ENCODE results near the gene KIAA1671. TPM values are rescaled to one million over a fixed set of nuclear protein-coding genes. Genes with fewer than 3 reads are reported as not detected.

Gene KIAA1671
- total and polyA plus RNA-seq, 10 donors = 0.72 to 11.9 (median 8.2) TPM

DNA sequence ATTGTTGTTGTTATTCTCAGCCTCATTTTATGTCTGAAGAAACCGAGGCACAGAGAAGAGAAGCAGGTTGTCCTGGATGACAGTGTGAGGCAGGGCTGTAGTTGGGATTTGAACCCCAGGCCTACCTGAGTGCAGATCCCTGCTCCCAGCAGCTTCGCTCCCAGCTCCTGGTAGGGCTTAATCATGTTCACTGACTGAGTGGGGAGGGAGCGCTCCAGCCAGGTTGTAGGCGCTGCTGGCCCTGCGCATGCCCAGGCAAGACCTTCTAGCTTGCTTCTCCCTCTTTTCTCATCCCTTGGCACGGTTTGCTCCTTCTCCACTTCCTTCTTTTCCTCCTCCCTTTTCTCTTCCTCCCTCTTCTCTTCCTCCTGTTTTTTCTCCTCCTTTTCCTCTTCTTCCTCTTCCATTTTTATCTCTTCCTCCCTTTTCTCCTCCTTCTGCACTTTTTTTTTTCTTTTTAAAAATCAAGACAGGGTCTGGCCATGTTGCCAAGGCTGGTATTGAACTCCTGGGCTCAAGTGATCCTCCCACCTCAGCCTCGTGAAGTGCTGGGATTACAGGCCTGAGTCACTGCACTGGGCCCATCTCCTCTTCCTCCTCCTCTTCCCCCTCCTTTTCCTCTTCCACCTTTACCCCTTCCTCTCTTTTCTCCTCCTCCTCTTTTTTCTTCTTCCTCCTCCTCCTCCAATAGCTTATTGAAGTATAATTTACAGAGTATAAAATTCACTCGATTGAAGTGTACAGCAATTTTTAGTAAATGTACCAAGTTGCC lies 109.3 kb downstream of the KIAA1671 start:
- Histone ChIP-seq H3K27ac (peak overlapping the region in 2 of 8 donors; percentile 33 to 67), H3K4me1 (peaks cover 0 to 37% (median 17%) of the 10 kb centered on the region in 6 donors), H3K4me3 (no peak overlapping the region), H3K27me3 (replicated peaks in 1 of 7) (no peaks in the 10 kb centered on the region), H3K36me3 (no peaks in the 10 kb centered on the region), H3K9me3 (no peaks in the 10 kb centered on the region)
- WGBS, 5 donors = 68 to 75% (median 70%) methylated on average over 8 of the region's 8 CpGs
- intact Hi-C loops (cut with DNase I; ENCODE audit: low total_unique reads) = no loop called here
- TF ChIP-seq POLR2A (IDR thresholded peaks at IDR 0.05) (no peak), POLR2AphosphoS5 (IDR thresholded peaks at IDR 0.05) (no peak)
- TF ChIP-seq, protein P1, sequence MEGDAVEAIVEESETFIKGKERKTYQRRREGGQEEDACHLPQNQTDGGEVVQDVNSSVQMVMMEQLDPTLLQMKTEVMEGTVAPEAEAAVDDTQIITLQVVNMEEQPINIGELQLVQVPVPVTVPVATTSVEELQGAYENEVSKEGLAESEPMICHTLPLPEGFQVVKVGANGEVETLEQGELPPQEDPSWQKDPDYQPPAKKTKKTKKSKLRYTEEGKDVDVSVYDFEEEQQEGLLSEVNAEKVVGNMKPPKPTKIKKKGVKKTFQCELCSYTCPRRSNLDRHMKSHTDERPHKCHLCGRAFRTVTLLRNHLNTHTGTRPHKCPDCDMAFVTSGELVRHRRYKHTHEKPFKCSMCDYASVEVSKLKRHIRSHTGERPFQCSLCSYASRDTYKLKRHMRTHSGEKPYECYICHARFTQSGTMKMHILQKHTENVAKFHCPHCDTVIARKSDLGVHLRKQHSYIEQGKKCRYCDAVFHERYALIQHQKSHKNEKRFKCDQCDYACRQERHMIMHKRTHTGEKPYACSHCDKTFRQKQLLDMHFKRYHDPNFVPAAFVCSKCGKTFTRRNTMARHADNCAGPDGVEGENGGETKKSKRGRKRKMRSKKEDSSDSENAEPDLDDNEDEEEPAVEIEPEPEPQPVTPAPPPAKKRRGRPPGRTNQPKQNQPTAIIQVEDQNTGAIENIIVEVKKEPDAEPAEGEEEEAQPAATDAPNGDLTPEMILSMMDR (IDR thresholded peaks at IDR 0.05 in 8 of 11, conservative IDR thresholded peaks at IDR 0.05 in 3 of 11) = no peak
- no peak for DNase-seq

DNA sequence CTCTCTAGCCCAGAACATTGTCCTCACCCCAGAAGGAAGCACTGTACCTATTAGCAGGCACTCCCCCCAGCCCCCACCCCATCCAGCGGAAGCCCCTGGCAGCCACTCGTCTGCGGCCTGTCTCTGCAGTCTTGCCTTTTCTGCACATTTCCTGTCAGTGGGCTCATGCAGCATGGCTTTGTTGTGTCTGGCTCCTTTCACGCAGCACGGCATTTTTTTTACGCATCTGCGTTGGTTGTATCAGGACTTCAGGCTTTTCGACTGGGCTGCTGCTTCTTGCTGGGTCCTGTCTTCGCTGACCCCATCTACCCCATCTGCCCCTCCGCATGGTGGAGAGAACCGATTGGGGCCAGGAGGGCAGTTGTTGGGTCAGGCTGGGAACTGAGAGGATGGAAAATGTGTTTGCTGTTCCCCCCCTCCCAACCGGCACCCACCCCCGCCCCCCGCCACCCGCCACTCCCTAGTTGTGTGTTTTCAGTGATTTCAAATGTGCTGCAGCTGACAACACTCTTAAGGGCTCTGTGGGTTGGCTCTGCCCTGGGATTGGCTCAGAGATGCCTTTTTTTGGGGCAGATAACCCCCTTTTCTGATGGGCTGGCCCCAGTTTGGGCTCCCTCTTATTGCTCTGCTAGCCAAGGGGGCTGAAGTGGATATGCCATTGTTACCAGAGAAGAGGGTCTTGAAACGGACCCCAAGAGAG lies 110.0 kb downstream of the KIAA1671 start:
- no peaks in the 10 kb centered on the region for H3K36me3 ChIP-seq
- peaks cover 0 to 37% (median 21%) of the 10 kb centered on the region in 6 donors for H3K4me1 ChIP-seq
- intact Hi-C loops (cut with DNase I; ENCODE audit: low total_unique reads) = no loop called here
- 19 to 37% (median 30%) methylated on average over 13 to 16 of the region's 16 CpGs for WGBS, 5 donors
- no peaks in the 10 kb centered on the region for H3K27me3 ChIP-seq (replicated peaks in 1 of 7)
- peak; percentile 85 for DNase-seq
- peak overlapping the region in 3 of 8 donors; percentile 46 to 67 (median 49) for H3K27ac ChIP-seq
- no peaks in the 10 kb centered on the region for H3K9me3 ChIP-seq
- no peak overlapping the region for H3K4me3 ChIP-seq
- no peak for TF ChIP-seq POLR2A (IDR thresholded peaks at IDR 0.05)
- TF ChIP-seq, protein P1 (IDR thresholded peaks at IDR 0.05 in 8 of 11, conservative IDR thresholded peaks at IDR 0.05 in 3 of 11) = no peak
- peak in 1 of 3 donors; percentile 17 for TF ChIP-seq POLR2AphosphoS5 (IDR thresholded peaks at IDR 0.05)

DNA sequence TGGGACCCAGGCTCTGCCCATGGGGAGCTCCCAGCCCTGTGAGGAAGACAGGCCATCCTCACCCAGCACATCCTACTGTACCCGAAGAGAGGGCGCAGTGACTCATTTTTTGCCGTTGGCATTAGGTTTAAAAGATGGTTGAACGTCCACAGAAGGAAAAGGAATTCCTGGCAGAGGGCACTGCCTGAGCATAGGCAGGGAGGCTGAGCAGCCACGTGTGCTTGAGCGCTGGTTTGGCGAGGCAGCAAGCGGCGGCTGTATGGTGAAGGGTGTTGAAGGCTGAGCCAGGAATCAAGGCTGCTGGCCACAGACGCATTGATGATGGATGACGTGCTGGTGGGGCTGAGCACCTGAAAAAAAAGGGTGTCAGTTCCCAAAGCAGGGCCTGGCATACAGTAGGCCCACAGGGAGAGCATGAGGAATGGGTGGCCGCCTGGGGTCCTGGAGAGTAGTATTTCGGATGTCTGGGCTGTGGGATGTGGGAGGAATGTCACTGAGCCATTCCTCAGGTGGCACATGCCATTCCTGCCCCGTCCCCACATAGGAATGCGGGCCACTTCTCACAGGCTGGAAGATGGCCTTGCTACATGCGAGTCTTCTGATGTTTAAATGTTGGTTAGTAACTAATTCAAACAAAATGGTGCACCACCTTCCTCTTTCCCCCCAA lies 112.5 kb downstream of the KIAA1671 start:
- DNase-seq = no peak

More for the DNA sequence above, 112.5 kb downstream of the KIAA1671 start:
- Histone ChIP-seq H3K27ac (no peak overlapping the region), H3K4me1 (peaks cover 0 to 58% (median 35%) of the 10 kb centered on the region in 6 donors), H3K27me3 (replicated peaks in 1 of 7) (peaks cover 0 to 15% (median 0%) of the 10 kb centered on the region in 7 donors), H3K36me3 (no peaks in the 10 kb centered on the region), H3K4me3 (no peak overlapping the region), H3K9me3 (no peaks in the 10 kb centered on the region)
- intact Hi-C loops (cut with DNase I; ENCODE audit: low total_unique reads) = no loop called here
- no peak for TF ChIP-seq POLR2A (IDR thresholded peaks at IDR 0.05)
- no peak for TF ChIP-seq POLR2AphosphoS5 (IDR thresholded peaks at IDR 0.05)
- TF ChIP-seq, protein P1 (IDR thresholded peaks at IDR 0.05 in 8 of 11, conservative IDR thresholded peaks at IDR 0.05 in 3 of 11) = no peak
- WGBS, 5 donors = 82 to 89% (median 86%) methylated on average over 16 of the region's 16 CpGs

All from spleen (tissue), 11 donors.